Mesendoderm (in vitro differentiated cells): Measurements from ENCODE around the gene FABP3.

Experiments used
- DNase-seq: peaks from one replicate; pipeline ENCODE4 v3.0.0; 2013
- H2AK5ac ChIP-seq: 2 replicates; pipeline ENCODE4 v1.6.1; 2013; ENCODE audit warnings: low read length, inconsistent platforms
- H2BK120ac ChIP-seq: 2 replicates; pipeline ENCODE4 v1.6.1; 2013; ENCODE audit warnings: low read depth, mild to moderate bottlenecking, low read length, moderate library complexity, mixed read lengths
- H2BK15ac ChIP-seq: replicated peaks from 2 replicates; pipeline ENCODE4 v1.6.1; 2013; ENCODE audit warnings: low read depth, mild to moderate bottlenecking, moderate library complexity
- H2BK5ac ChIP-seq: 2 replicates; pipeline ENCODE4 v1.6.1; 2013; ENCODE audit warnings: low read length, inconsistent platforms
- H3K18ac ChIP-seq: 2 replicates; pipeline ENCODE4 v1.6.1; 2013; ENCODE audit warnings: mild to moderate bottlenecking, low read length, mixed read lengths
- H3K23ac ChIP-seq: one replicate; pipeline ENCODE4 v1.6.1; 2013; ENCODE audit warnings: low read length
- H3K27ac ChIP-seq: 2 replicates; pipeline ENCODE4 v1.5.1; 2013; ENCODE audit warnings: low read depth, mild to moderate bottlenecking, inconsistent platforms, low read length, moderate library complexity
- H3K27me3 ChIP-seq: 2 replicates; pipeline ENCODE4 v1.6.1; 2013; ENCODE audit warnings: low read length, control low read depth, mild to moderate bottlenecking, inconsistent platforms; ENCODE audit not compliant: insufficient read depth, poor library complexity
- H3K36me3 ChIP-seq: 2 replicates; pipeline ENCODE4 v1.6.1; 2013; ENCODE audit warnings: low read length, inconsistent platforms; ENCODE audit not compliant: control insufficient read depth, insufficient read depth
- H3K4ac ChIP-seq: one replicate; pipeline ENCODE4 v1.6.1; 2013; ENCODE audit warnings: low read depth, mild to moderate bottlenecking, low read length, moderate library complexity
- H3K4me1 ChIP-seq: 2 replicates; pipeline ENCODE4 v1.6.1; 2013; ENCODE audit warnings: low read depth, low read length, inconsistent platforms; ENCODE audit not compliant: control insufficient read depth
- H3K4me2 ChIP-seq: 2 replicates; pipeline ENCODE4 v1.6.1; 2013; ENCODE audit warnings: low read length
- H3K4me3 ChIP-seq: 2 replicates; pipeline ENCODE4 v1.5.1; 2013; ENCODE audit warnings: mild to moderate bottlenecking, low read length
- H3K56ac ChIP-seq: one replicate; pipeline ENCODE4 v1.6.1; 2013; ENCODE audit warnings: low read length
- H3K79me1 ChIP-seq: 2 replicates; pipeline ENCODE4 v1.6.1; 2013; ENCODE audit warnings: low read length, inconsistent platforms
- H3K79me2 ChIP-seq: 2 replicates; pipeline ENCODE4 v1.6.1; 2013; ENCODE audit warnings: mild to moderate bottlenecking, low read length; ENCODE audit not compliant: control insufficient read depth, insufficient read depth
- H3K9ac ChIP-seq: 2 replicates; pipeline ENCODE4 v1.6.1; 2013; ENCODE audit warnings: low read length, inconsistent platforms
- H4K5ac ChIP-seq: one replicate; pipeline ENCODE4 v1.6.1; 2013; ENCODE audit warnings: low read length
- H4K8ac ChIP-seq: one replicate; pipeline ENCODE4 v1.6.1; 2013; ENCODE audit warnings: low read depth, mild to moderate bottlenecking, control low read depth, low read length, moderate library complexity
- WGBS: extraction: QIAGEN DNeasy Blood & Tissue Kit; methylation state at CpG from one replicate; pipeline ENCODE4 v1.1.7; 2013; ENCODE audit warnings: low lambda C conversion rate, missing lambda C conversion rate; ENCODE audit not compliant: insufficient coverage; ENCODE audit errors: extremely low coverage; 5-methylcytosine and 5-hydroxymethylcytosine counted together

FABP3 gene

GRCh38 chr1:31397360-31398095 is 24.7 kb upstream of the FABP3 start:
- Histone ChIP-seq H2AK5ac (no peak overlapping the region), H3K27ac (no peak overlapping the region), H2BK120ac (no peak overlapping the region), H3K4me2 (no peak overlapping the region), H3K79me2 (no peaks in the 10 kb centered on the region), H2BK15ac (no peak overlapping the region), H2BK5ac (no peak overlapping the region), H3K9ac (no peak overlapping the region), H3K36me3 (no peaks in the 10 kb centered on the region), H3K4me1 (no peaks in the 10 kb centered on the region), H3K4ac (no peak overlapping the region), H3K18ac (no peak overlapping the region), H3K23ac (no peak overlapping the region), H4K8ac (no peak overlapping the region), H3K27me3 (no peaks in the 10 kb centered on the region), H3K79me1 (no peaks in the 10 kb centered on the region), H4K5ac (no peak overlapping the region), H3K56ac (no peak overlapping the region), H3K4me3 (no peak overlapping the region)
- no peak for DNase-seq
- no CpG with 5 or more reads among the region's 4 CpGs for WGBS

GRCh38 chr1:31396633-31397351 is 23.9 kb upstream of the FABP3 start:
- Histone ChIP-seq H3K9ac (no peak overlapping the region), H4K8ac (no peak overlapping the region), H3K18ac (no peak overlapping the region), H3K79me1 (no peaks in the 10 kb centered on the region), H2AK5ac (no peak overlapping the region), H3K56ac (no peak overlapping the region), H3K27me3 (no peaks in the 10 kb centered on the region), H3K36me3 (no peaks in the 10 kb centered on the region), H3K79me2 (no peaks in the 10 kb centered on the region), H2BK15ac (no peak overlapping the region), H2BK120ac (no peak overlapping the region), H3K23ac (no peak overlapping the region), H4K5ac (no peak overlapping the region), H3K4me2 (no peak overlapping the region), H3K4ac (no peak overlapping the region), H3K4me3 (no peak overlapping the region), H2BK5ac (no peak overlapping the region), H3K27ac (no peak overlapping the region), H3K4me1 (no peaks in the 10 kb centered on the region)
- WGBS: no CpG with 5 or more reads among the region's 3 CpGs
- no peak for DNase-seq

- no peak overlapping the region for H4K8ac ChIP-seq
- no peak overlapping the region for H3K27ac ChIP-seq
- peak; percentile 89 for DNase-seq
- H3K23ac ChIP-seq: no peak overlapping the region
- H3K4ac ChIP-seq: no peak overlapping the region
- H3K18ac ChIP-seq: no peak overlapping the region
- H3K27me3 ChIP-seq: no peaks in the 10 kb centered on the region
- H4K5ac ChIP-seq: no peak overlapping the region
- H2BK15ac ChIP-seq: no peak overlapping the region
- peak overlapping the region; percentile 22 for H3K56ac ChIP-seq
- H3K79me1 ChIP-seq: no peaks in the 10 kb centered on the region
- H2AK5ac ChIP-seq: no peak overlapping the region
- no peak overlapping the region for H3K4me3 ChIP-seq
- no peaks in the 10 kb centered on the region for H3K79me2 ChIP-seq
- no peaks in the 10 kb centered on the region for H3K36me3 ChIP-seq
- WGBS: no CpG with 5 or more reads among the region's 36 CpGs
- H3K4me2 ChIP-seq: peak overlapping the region; percentile 54
- no peak overlapping the region for H2BK5ac ChIP-seq
- H3K4me1 ChIP-seq: no peaks in the 10 kb centered on the region
- no peak overlapping the region for H2BK120ac ChIP-seq
- H3K9ac ChIP-seq: no peak overlapping the region
Measured at GRCh38 chr1:31394584-31395193, 21.8 kb upstream of the FABP3 start.

- Histone ChIP-seq H2AK5ac (no peak overlapping the region), H3K27me3 (no peaks in the 10 kb centered on the region), H4K8ac (no peak overlapping the region), H3K36me3 (no peaks in the 10 kb centered on the region), H2BK5ac (no peak overlapping the region), H2BK15ac (no peak overlapping the region), H3K79me1 (no peaks in the 10 kb centered on the region), H4K5ac (no peak overlapping the region), H3K79me2 (no peaks in the 10 kb centered on the region), H3K18ac (no peak overlapping the region), H3K4ac (no peak overlapping the region), H3K27ac (no peak overlapping the region), H3K9ac (no peak overlapping the region), H3K4me1 (no peaks in the 10 kb centered on the region), H2BK120ac (no peak overlapping the region), H3K4me3 (no peak overlapping the region), H3K56ac (no peak overlapping the region), H3K23ac (no peak overlapping the region), H3K4me2 (no peak overlapping the region)
- DNase-seq: no peak
Measured at GRCh38 chr1:31393463-31393862, 20.6 kb upstream of the FABP3 start.

GRCh38 chr1:31390071-31390470 is 17.2 kb upstream of the FABP3 start:
- Histone ChIP-seq H3K23ac (no peak overlapping the region), H3K36me3 (no peaks in the 10 kb centered on the region), H4K8ac (no peak overlapping the region), H2BK5ac (no peak overlapping the region), H3K9ac (no peak overlapping the region), H3K4ac (no peak overlapping the region), H3K18ac (no peak overlapping the region), H2AK5ac (no peak overlapping the region), H3K79me2 (no peaks in the 10 kb centered on the region), H2BK15ac (no peak overlapping the region), H3K27me3 (no peaks in the 10 kb centered on the region), H3K56ac (no peak overlapping the region), H4K5ac (no peak overlapping the region), H3K4me1 (no peaks in the 10 kb centered on the region), H2BK120ac (no peak overlapping the region), H3K4me3 (no peak overlapping the region), H3K4me2 (no peak overlapping the region), H3K79me1 (no peaks in the 10 kb centered on the region), H3K27ac (no peak overlapping the region)
- WGBS: no CpG with 5 or more reads among the region's 7 CpGs
- no peak for DNase-seq
